GM12872 (cell line): Measurements from ENCODE around the gene OVCH2.

Experiments
- TF ChIP-seq, protein P1 (sequence below): IDR thresholded peaks from 3 replicates; pipeline ENCODE4 v1.5.1; 2011; ENCODE audit warnings: low read depth, mild to moderate bottlenecking, low read length, moderate library complexity; ENCODE audit not compliant: insufficient read depth

OVCH2 gene

DNA sequence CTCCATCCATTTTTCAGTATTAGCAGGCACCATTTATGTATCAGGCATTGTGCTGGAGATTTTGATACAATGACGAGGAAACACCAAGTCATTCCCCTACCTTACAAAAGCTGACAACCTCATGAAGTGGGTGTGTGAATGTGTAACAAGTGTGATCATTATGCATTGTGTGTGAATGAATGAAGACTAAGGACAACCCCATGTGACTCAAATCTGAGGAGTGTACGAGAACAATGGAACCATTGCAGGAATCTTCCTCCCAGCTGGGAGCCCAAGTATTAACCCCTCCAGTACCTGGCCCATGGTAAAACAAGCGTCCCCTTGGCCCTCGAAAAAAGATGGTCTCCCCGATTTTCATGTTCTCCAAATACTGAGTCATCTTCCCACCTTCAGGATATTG, 37.4 kb downstream of the OVCH2 start:
- TF ChIP-seq, protein P1, sequence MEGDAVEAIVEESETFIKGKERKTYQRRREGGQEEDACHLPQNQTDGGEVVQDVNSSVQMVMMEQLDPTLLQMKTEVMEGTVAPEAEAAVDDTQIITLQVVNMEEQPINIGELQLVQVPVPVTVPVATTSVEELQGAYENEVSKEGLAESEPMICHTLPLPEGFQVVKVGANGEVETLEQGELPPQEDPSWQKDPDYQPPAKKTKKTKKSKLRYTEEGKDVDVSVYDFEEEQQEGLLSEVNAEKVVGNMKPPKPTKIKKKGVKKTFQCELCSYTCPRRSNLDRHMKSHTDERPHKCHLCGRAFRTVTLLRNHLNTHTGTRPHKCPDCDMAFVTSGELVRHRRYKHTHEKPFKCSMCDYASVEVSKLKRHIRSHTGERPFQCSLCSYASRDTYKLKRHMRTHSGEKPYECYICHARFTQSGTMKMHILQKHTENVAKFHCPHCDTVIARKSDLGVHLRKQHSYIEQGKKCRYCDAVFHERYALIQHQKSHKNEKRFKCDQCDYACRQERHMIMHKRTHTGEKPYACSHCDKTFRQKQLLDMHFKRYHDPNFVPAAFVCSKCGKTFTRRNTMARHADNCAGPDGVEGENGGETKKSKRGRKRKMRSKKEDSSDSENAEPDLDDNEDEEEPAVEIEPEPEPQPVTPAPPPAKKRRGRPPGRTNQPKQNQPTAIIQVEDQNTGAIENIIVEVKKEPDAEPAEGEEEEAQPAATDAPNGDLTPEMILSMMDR, result no peak

DNA sequence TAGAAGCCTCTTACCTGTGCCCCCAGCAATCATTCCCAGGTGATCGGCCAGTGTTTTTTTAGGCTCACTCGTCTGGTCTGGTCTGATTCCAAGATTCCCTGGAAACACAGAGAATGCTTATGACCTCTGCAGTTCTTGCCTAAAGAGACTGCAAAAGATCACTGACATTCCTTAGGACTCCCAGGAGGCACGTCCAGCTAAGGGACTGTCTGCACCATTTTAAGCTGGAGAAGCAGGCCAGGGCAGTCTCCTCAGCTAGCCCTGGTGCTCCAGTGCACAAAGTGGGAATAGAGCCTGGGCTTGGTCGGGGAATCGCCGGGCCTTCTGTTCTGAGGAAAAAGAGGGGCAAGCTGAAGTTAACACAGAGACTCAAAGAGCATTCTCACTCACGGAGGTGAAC, 37.8 kb downstream of the OVCH2 start:
- TF ChIP-seq, protein P1, result no peak

DNA sequence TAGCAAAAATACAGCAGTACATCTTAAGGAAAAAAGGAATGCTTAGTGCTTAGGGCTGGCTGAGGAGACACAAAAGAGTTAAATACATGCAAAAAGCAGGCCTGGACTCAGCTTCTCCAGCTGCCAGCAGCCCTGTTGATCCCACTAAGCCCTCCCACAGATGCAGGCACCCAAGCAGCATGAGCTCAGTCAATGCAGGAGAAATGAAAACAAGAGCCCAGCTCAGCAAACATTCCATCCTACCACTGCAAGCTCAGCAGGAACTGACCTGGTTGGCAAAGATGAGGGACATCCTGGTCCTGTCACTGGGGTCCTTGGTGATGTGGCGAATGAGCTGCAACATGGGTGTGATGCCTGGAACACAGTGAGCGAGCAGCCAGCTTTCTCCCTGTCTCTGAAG, 38.8 kb downstream of the OVCH2 start:
- TF ChIP-seq, protein P1, result no peak

DNA sequence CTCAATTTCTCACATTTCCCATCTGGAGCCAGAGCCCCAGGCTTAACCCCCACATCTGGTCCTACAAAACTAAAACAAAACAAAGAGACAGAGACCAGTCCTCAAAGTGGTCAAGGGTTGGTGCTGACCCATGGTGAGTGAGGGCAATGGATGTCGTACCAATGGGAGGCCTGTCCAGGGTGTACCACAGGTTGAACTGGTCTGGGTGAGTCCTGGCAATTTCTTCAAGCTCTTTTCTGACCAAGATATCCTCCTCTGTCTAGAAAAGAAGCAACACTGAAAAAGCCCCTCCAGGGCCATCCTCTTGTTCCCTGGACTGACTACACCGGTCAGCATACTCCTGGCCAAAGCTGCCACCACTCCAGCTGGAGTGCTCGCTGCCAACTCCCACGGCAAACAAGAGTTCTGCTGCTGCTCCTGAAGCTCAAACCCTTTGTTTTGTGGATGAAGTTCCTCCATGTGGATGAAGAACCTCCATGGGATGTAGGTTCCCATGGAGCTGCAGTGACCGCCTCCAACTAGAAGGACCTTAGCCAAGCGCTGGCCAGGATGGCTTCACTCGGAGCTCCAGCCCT, 39.9 kb downstream of the OVCH2 start:
- TF ChIP-seq, protein P1, result no peak

DNA sequence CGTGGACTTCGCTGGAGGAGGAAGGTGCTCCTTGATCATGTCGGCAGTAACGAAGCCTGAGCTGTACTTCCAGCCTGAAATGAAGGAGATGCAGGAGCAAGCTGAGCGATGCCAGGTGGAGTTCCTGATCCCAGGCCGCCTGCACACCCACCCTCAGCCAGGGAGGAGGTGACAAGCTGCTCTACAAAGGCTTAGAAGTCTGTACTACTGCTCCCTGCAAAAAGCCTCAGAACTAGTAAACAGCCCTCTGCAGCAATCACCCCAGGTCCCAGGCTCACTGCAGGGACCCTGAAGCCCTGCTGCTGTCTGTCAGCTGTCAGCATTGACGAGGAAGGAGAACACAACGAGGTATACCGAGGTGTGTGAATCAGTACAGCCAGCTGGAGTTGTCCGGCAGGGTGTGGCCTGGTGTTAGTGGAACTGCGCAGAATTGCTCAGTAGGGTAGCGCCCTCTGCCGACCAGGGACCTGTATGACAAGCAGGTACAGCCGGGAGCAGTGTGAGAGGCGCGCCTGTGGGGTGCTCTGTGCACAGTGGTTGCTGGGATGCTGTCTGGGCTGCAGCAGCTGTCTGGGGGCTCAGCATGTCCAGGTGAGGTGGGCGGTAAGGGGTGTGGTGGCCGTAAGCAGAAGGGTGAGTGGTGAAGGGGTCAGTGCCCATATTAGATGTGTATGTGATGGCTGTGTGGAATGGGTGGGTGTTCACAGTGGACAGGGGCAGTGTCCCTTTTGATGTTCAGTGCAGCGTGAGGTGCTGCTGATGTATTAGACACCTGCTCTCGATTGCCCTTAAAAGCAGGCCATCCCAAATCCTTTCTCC, 40.6 kb downstream of the OVCH2 start:
- TF ChIP-seq, protein P1, result peak; percentile 96

DNA sequence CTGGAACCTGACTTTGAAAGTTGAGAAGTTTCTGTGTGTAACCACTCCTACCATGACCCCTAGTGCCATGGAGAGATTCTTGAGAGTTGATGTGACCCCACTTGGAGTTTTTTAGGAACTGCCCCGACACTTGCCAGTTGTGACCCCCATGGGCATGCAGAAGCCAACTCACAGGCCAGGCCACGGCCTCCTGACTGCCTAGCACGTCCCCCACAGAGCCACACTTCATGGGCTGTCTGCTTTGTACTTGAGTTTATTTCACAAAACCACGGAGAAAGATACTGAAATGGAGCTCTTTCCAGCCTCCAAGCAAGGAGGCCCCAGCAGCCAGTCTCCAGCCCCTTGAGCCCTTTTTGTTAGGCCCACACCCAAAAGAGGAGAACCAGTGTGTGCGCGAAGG, 41.4 kb downstream of the OVCH2 start:
- TF ChIP-seq, protein P1, result no peak

DNA sequence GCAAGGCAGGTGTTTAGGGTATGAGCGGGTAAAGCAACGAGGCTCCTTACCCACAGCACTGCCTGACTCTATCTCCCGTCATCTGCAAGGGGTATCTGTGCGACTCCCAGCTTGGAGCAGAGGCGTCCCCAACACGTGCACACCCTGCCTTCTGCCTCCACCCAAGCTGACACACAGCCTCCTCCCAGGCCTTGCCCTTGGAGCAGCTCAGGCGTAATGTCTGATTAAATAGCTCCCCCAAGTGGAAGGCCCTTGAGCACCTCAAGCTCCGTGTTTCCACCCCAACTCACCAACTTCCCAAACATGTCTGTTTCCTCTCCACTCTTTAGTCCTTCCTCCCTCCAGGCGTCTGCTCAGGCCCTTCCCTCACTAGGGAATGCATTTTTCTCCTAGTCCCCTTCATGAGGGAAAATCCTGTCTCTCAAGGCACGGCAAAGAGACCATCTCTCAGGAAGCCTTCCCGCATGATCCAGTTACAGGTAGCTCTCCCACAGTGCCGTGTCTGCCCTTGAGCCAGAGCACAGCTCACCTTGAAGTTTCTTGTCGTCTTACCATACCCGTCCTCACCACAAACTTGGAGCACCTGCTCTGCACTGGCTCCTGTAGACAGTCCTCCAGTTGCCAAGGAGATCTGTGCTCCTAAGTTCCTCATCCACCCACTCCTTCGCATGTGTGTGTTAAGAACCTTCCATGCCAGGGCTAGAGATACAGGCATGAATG, 48.8 kb downstream of the OVCH2 start:
- TF ChIP-seq, protein P1, result peak; percentile 52
